ENCODE data around the gene PRR36. TPM values are rescaled to one million over a fixed set of nuclear protein-coding genes. Genes with fewer than 3 reads are reported as not detected.

Gene PRR36
- total RNA-seq, 1 donor from 2014 or later, result 2.6 TPM

GRCh38 chr19:7867092-7867844, 6.9 kb downstream of the PRR36 start:
- no peak overlapping the region for H3K27ac ChIP-seq
- no peaks in the 10 kb centered on the region for H3K36me3 ChIP-seq
- intact Hi-C loops (cut with DNase I), result no loop called here
- no peak overlapping the region for H3K4me3 ChIP-seq
- DNase-seq (no peak), ATAC-seq (no peak)
- TF ChIP-seq CTCF (IDR thresholded peaks at IDR 0.05), result no peak
- H3K27me3 ChIP-seq, result peaks cover 19% of the 10 kb centered on the region
- H3K9me3 ChIP-seq, result no peaks in the 10 kb centered on the region
- H3K4me1 ChIP-seq, result peaks cover 21% of the 10 kb centered on the region

- Histone ChIP-seq H3K4me3 (no peak overlapping the region), H3K36me3 (no peaks in the 10 kb centered on the region), H3K27me3 (peaks cover 20% of the 10 kb centered on the region), H3K27ac (no peak overlapping the region), H3K4me1 (peaks cover 28% of the 10 kb centered on the region), H3K9me3 (no peaks in the 10 kb centered on the region)
- no peak for TF ChIP-seq CTCF (IDR thresholded peaks at IDR 0.05)
- ATAC-seq (no peak), DNase-seq (no peak)
- intact Hi-C loops (cut with DNase I), result no loop called here
Measured at GRCh38 chr19:7866399-7867091, 7.6 kb downstream of the PRR36 start.

GRCh38 chr19:7865262-7865911, 8.8 kb downstream of the PRR36 start:
- ATAC-seq (no peak), DNase-seq (no peak)
- intact Hi-C loops (cut with DNase I), result no loop called here
- Histone ChIP-seq H3K27ac (no peak overlapping the region), H3K27me3 (peaks cover 28% of the 10 kb centered on the region), H3K36me3 (no peaks in the 10 kb centered on the region), H3K9me3 (no peaks in the 10 kb centered on the region), H3K4me1 (peaks cover 28% of the 10 kb centered on the region), H3K4me3 (no peak overlapping the region)
- TF ChIP-seq CTCF (IDR thresholded peaks at IDR 0.05), result no peak

- Histone ChIP-seq H3K9me3 (no peaks in the 10 kb centered on the region), H3K27ac (no peak overlapping the region), H3K27me3 (peaks cover 28% of the 10 kb centered on the region), H3K4me1 (peaks cover 25% of the 10 kb centered on the region), H3K4me3 (no peak overlapping the region), H3K36me3 (no peaks in the 10 kb centered on the region)
- DNase-seq (no peak), ATAC-seq (no peak)
- intact Hi-C loops (cut with DNase I), result no loop called here
- TF ChIP-seq CTCF (IDR thresholded peaks at IDR 0.05), result no peak
Measured at GRCh38 chr19:7864690-7865074, 9.5 kb downstream of the PRR36 start.

GRCh38 chr19:7863971-7864689, 10.1 kb downstream of the PRR36 start:
- H3K27me3 ChIP-seq, result peaks cover 28% of the 10 kb centered on the region
- H3K9me3 ChIP-seq, result no peaks in the 10 kb centered on the region
- no peaks in the 10 kb centered on the region for H3K36me3 ChIP-seq
- TF ChIP-seq CTCF (IDR thresholded peaks at IDR 0.05), result no peak
- no peak overlapping the region for H3K27ac ChIP-seq
- no peak for DNase-seq
- H3K4me1 ChIP-seq, result peaks cover 20% of the 10 kb centered on the region
- H3K4me3 ChIP-seq, result no peak overlapping the region
- no peak for ATAC-seq
- intact Hi-C loops (cut with DNase I), result no loop called here
